ENCODE data around the gene DUSP28. TPM values are rescaled to one million over a fixed set of nuclear protein-coding genes. Genes with fewer than 3 reads are reported as not detected.

Gene DUSP28
- total and polyA plus RNA-seq, 7 donors: 6.6 to 18.1 (median 12.6) TPM

- Histone ChIP-seq H3K27ac (no peak overlapping the region), H3K9me3 (no peaks in the 10 kb centered on the region), H3K27me3 (ENCODE audit: insufficient read depth in 3 of 3, low read length in 2 of 3) (no peaks in the 10 kb centered on the region), H3K4me3 (no peak overlapping the region), H3K4me1 (peaks cover 10% of the 10 kb centered on the region), H3K36me3 (ENCODE audit: insufficient read depth in 1 of 2, low read depth in 1 of 2) (peaks cover 0 to 40% of the 10 kb centered on the region in 2 donors)
- DNase-seq: peak; percentile 11 to 48
- no peak for ATAC-seq
- intact Hi-C loops (cut with DNase I): no loop called here
- TF ChIP-seq CTCF (IDR thresholded peaks at IDR 0.05): no peak
- WGBS, 3 donors: 90 to 91% (median 91%) methylated on average over 16 to 17 of the region's 17 CpGs
These were observed 38.3 kb downstream of the DUSP28 start for GRCh38 chr2:240598311-240598911.

GRCh38 chr2:240599141-240599583, 39.0 kb downstream of the DUSP28 start:
- Histone ChIP-seq H3K27me3 (ENCODE audit: insufficient read depth in 3 of 3, low read length in 2 of 3) (no peaks in the 10 kb centered on the region), H3K9me3 (no peaks in the 10 kb centered on the region), H3K27ac (no peak overlapping the region), H3K4me1 (peaks cover 10% of the 10 kb centered on the region), H3K36me3 (ENCODE audit: insufficient read depth in 1 of 2, low read depth in 1 of 2) (peaks cover 0 to 33% of the 10 kb centered on the region in 2 donors), H3K4me3 (no peak overlapping the region)
- peak; percentile 6 to 43 for DNase-seq
- intact Hi-C loops (cut with DNase I): no loop called here
- no peak for TF ChIP-seq CTCF (IDR thresholded peaks at IDR 0.05)
- 91 to 93% (median 92%) methylated on average over 8 to 11 of the region's 11 CpGs for WGBS, 3 donors
- ATAC-seq: no peak

- H3K27me3 ChIP-seq (ENCODE audit: insufficient read depth in 3 of 3, low read length in 2 of 3): no peaks in the 10 kb centered on the region
- no peak overlapping the region for H3K4me3 ChIP-seq
- H3K4me1 ChIP-seq: peaks cover 9% of the 10 kb centered on the region
- WGBS, 3 donors: 90 to 93% (median 91%) methylated on average over 15 to 16 of the region's 16 CpGs
- H3K27ac ChIP-seq: no peak overlapping the region
- ATAC-seq: no peak
- intact Hi-C loops (cut with DNase I): no loop called here
- H3K9me3 ChIP-seq: no peaks in the 10 kb centered on the region
- H3K36me3 ChIP-seq (ENCODE audit: insufficient read depth in 1 of 2, low read depth in 1 of 2): peaks cover 0 to 30% of the 10 kb centered on the region in 2 donors
- DNase-seq: peak; percentile 12 to 30
- no peak for TF ChIP-seq CTCF (IDR thresholded peaks at IDR 0.05)
These were observed 40.3 kb downstream of the DUSP28 start for GRCh38 chr2:240600451-240600961.

- no peak overlapping the region for H3K27ac ChIP-seq
- peak; percentile 4 to 43 for DNase-seq
- H3K4me1 ChIP-seq: peaks cover 3% of the 10 kb centered on the region
- H3K9me3 ChIP-seq: no peaks in the 10 kb centered on the region
- no peaks in the 10 kb centered on the region for H3K27me3 ChIP-seq (ENCODE audit: insufficient read depth in 3 of 3, low read length in 2 of 3)
- peaks cover 0 to 28% of the 10 kb centered on the region in 2 donors for H3K36me3 ChIP-seq (ENCODE audit: insufficient read depth in 1 of 2, low read depth in 1 of 2)
- H3K4me3 ChIP-seq: no peak overlapping the region
- no peak for TF ChIP-seq CTCF (IDR thresholded peaks at IDR 0.05)
- intact Hi-C loops (cut with DNase I): no loop called here
- no peak for ATAC-seq
- 79 to 86% (median 83%) methylated on average over 20 of the region's 20 CpGs for WGBS, 3 donors
These were observed 41.1 kb downstream of the DUSP28 start for GRCh38 chr2:240601061-240601830.

Measured in psoas muscle (tissue), 8 donors.